ENCODE data around the gene DNAJC5G.

DNAJC5G gene

DNA sequence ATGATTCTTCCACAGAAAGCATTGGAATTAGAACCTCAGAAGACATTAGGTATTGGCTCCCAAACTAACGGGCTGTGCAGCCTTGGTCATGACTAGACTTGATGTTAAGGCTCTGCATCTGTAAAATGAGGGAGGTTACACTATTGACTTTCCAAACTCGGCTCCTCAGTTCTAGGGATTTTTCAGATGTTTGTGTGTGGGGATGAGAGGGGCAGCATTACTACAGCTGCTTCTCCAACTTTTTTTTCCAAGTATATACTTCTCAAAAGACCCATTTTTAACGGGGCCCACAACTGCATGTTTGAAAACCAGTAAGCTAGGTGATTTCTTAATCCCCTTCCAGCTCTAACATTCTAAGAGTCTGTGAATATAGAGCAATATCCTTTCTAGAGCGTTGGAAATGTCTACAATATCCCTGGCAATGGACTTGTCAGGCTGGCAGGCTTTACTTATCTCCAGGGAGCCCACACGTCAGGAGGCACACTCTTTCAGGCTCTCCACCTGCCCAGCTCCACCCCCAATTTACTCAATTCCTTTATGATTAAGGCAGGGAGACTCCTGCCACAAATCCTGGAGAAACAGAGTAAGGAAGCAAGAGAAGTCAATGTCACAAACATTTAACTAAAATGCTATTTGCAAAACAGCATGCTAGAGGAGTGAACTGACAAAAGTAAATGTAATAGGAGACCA lies 48.5 kb downstream of the DNAJC5G start (continued):
- TF ChIP-seq ZFP41 (tag by site-specific recombination; IDR thresholded peaks at IDR 0.05; ENCODE audit: borderline replicate concordance) (no peak), ZNF473 (tag by site-specific recombination; IDR thresholded peaks at IDR 0.05) (no peak), ZNF530 (tag by site-specific recombination; IDR thresholded peaks at IDR 0.05; ENCODE audit: low read depth) (no peak)
- TF ChIP-seq, protein P1, sequence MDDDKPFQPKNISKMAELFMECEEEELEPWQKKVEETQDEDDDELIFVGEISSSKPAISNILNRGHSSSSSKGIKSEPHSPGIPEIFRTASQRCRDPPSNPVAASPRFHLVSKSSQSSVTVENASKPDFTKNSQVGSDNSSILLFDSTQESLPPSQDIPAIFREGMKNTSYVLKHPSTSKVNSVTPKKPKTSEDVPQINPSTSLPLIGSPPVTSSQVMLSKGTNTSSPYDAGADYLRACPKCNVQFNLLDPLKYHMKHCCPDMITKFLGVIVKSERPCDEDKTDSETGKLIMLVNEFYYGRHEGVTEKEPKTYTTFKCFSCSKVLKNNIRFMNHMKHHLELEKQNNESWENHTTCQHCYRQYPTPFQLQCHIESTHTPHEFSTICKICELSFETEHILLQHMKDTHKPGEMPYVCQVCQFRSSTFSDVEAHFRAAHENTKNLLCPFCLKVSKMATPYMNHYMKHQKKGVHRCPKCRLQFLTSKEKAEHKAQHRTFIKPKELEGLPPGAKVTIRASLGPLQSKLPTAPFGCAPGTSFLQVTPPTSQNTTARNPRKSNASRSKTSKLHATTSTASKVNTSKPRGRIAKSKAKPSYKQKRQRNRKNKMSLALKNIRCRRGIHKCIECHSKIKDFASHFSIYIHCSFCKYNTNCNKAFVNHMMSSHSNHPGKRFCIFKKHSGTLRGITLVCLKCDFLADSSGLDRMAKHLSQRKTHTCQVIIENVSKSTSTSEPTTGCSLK (tag by site-specific recombination; IDR thresholded peaks at IDR 0.05), result no peak

DNA sequence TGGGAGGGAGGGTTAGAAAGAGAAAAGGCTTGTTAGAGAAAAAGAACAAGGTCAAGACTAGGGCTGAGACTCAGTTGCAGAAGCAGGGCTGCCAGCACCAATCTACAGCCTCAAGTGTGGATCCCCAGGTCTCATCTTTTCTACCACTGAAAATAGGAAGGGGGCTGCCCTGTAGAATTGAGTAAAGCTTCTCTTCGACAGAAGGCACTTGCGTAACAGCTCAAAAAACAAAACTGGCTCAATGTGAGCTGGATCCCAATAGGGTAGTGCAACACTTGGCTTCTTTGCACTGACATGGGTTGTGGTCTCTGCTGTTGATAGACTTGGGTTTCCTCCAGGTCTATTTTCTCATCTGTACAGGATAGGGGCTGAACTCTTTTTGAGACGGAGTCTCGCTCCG lies 49.5 kb downstream of the DNAJC5G start:
- Histone ChIP-seq H3K9me3 (ENCODE audit: control insufficient read depth, insufficient read depth, low read depth, low read length) (no peaks in the 10 kb centered on the region), H3K27ac (ENCODE audit: extremely low read depth, low read depth, low read length) (no peak overlapping the region), H3K4me1 (ENCODE audit: control insufficient read depth, insufficient read depth, low read length) (peaks cover 6% of the 10 kb centered on the region; the same call in 1 of the 2 replicates), H3K4me3 (ENCODE audit: low read depth, low read length) (no peak overlapping the region), H3K36me3 (ENCODE audit: control insufficient read depth in 2 of 2, insufficient read depth in 1 of 2, low read length in 2 of 2) (peaks cover 21 to 41% of the 10 kb centered on the region in 2 experiments)
- POLR2A ChIA-PET, result no interaction called here
- CTCF ChIA-PET, result no interaction called here
- TF ChIP-seq, protein P2, sequence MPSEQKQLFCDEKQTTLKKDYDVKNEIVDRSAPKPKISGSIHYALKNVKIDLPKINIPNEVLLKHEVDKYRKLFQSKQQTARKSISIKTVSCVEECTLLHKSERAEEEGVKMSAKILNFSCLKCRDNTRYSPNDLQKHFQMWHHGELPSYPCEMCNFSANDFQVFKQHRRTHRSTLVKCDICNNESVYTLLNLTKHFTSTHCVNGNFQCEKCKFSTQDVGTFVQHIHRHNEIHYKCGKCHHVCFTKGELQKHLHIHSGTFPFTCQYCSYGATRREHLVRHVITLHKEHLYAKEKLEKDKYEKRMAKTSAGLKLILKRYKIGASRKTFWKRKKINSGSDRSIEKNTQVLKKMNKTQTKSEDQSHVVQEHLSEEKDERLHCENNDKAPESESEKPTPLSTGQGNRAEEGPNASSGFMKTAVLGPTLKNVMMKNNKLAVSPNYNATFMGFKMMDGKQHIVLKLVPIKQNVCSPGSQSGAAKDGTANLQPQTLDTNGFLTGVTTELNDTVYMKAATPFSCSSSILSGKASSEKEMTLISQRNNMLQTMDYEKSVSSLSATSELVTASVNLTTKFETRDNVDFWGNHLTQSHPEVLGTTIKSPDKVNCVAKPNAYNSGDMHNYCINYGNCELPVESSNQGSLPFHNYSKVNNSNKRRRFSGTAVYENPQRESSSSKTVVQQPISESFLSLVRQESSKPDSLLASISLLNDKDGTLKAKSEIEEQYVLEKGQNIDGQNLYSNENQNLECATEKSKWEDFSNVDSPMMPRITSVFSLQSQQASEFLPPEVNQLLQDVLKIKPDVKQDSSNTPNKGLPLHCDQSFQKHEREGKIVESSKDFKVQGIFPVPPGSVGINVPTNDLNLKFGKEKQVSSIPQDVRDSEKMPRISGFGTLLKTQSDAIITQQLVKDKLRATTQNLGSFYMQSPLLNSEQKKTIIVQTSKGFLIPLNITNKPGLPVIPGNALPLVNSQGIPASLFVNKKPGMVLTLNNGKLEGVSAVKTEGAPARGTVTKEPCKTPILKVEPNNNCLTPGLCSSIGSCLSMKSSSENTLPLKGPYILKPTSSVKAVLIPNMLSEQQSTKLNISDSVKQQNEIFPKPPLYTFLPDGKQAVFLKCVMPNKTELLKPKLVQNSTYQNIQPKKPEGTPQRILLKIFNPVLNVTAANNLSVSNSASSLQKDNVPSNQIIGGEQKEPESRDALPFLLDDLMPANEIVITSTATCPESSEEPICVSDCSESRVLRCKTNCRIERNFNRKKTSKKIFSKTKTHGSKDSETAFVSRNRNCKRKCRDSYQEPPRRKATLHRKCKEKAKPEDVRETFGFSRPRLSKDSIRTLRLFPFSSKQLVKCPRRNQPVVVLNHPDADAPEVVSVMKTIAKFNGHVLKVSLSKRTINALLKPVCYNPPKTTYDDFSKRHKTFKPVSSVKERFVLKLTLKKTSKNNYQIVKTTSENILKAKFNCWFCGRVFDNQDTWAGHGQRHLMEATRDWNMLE (tag by site-specific recombination; conservative IDR thresholded peaks at IDR 0.05; ENCODE audit: low read depth), result no peak
- TF ChIP-seq, protein P3, sequence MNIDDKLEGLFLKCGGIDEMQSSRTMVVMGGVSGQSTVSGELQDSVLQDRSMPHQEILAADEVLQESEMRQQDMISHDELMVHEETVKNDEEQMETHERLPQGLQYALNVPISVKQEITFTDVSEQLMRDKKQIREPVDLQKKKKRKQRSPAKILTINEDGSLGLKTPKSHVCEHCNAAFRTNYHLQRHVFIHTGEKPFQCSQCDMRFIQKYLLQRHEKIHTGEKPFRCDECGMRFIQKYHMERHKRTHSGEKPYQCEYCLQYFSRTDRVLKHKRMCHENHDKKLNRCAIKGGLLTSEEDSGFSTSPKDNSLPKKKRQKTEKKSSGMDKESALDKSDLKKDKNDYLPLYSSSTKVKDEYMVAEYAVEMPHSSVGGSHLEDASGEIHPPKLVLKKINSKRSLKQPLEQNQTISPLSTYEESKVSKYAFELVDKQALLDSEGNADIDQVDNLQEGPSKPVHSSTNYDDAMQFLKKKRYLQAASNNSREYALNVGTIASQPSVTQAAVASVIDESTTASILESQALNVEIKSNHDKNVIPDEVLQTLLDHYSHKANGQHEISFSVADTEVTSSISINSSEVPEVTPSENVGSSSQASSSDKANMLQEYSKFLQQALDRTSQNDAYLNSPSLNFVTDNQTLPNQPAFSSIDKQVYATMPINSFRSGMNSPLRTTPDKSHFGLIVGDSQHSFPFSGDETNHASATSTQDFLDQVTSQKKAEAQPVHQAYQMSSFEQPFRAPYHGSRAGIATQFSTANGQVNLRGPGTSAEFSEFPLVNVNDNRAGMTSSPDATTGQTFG (tag by site-specific recombination; IDR thresholded peaks at IDR 0.05; ENCODE audit: borderline replicate concordance), result no peak
- TF ChIP-seq, protein P4, sequence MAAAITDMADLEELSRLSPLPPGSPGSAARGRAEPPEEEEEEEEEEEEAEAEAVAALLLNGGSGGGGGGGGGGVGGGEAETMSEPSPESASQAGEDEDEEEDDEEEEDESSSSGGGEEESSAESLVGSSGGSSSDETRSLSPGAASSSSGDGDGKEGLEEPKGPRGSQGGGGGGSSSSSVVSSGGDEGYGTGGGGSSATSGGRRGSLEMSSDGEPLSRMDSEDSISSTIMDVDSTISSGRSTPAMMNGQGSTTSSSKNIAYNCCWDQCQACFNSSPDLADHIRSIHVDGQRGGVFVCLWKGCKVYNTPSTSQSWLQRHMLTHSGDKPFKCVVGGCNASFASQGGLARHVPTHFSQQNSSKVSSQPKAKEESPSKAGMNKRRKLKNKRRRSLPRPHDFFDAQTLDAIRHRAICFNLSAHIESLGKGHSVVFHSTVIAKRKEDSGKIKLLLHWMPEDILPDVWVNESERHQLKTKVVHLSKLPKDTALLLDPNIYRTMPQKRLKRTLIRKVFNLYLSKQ (tag by site-specific recombination; IDR thresholded peaks at IDR 0.05; ENCODE audit: borderline replicate concordance), result no peak
- TF ChIP-seq ZNF140 (tag by site-specific recombination; IDR thresholded peaks at IDR 0.05) (no peak), ZFP37 (tag by site-specific recombination; IDR thresholded peaks at IDR 0.05) (no peak), ZNF596 (tag by site-specific recombination; IDR thresholded peaks at IDR 0.05) (no peak), ZNF302 (tag by site-specific recombination; IDR thresholded peaks at IDR 0.05; ENCODE audit: low read depth) (no peak), ZNF350 (tag by site-specific recombination; IDR thresholded peaks at IDR 0.05) (no peak), ZNF623 (tag by site-specific recombination; IDR thresholded peaks at IDR 0.05) (no peak), OVOL3 (tag by site-specific recombination; IDR thresholded peaks at IDR 0.05) (no peak), ZNF311 (tag by site-specific recombination; IDR thresholded peaks at IDR 0.05; ENCODE audit: borderline replicate concordance) (no peak), ZNF114 (tag by site-specific recombination; IDR thresholded peaks at IDR 0.05) (no peak), KLF16 (tag by site-specific recombination; IDR thresholded peaks at IDR 0.05) (no peak), ZNF175 (tag by site-specific recombination; IDR thresholded peaks at IDR 0.05) (no peak), WT1 (tag by site-specific recombination; IDR thresholded peaks at IDR 0.05) (no peak)
- TF ChIP-seq, protein P5, sequence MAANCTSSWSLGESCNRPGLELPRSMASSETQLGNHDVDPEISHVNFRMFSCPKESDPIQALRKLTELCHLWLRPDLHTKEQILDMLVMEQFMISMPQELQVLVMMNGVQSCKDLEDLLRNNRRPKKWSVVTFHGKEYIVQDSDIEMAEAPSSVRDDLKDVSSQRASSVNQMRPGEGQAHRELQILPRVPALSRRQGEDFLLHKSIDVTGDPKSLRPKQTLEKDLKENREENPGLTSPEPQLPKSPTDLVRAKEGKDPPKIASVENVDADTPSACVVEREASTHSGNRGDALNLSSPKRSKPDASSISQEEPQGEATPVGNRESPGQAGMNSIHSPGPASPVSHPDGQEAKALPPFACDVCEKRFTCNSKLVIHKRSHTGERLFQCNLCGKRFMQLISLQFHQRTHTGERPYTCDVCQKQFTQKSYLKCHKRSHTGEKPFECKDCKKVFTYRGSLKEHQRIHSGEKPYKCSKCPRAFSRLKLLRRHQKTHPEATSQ (tag by site-specific recombination; IDR thresholded peaks at IDR 0.05), result no peak

Measured in HEK293 (cell line).